ENCODE data around the gene TESPA1. TPM values are rescaled to one million over a fixed set of nuclear protein-coding genes. Genes with fewer than 3 reads are reported as not detected.

Gene TESPA1
- total and polyA plus RNA-seq, 2 of the 8 experiments (the other 6 are each of a cell fraction or from before 2014, with no cell fraction given): not detected

DNA sequence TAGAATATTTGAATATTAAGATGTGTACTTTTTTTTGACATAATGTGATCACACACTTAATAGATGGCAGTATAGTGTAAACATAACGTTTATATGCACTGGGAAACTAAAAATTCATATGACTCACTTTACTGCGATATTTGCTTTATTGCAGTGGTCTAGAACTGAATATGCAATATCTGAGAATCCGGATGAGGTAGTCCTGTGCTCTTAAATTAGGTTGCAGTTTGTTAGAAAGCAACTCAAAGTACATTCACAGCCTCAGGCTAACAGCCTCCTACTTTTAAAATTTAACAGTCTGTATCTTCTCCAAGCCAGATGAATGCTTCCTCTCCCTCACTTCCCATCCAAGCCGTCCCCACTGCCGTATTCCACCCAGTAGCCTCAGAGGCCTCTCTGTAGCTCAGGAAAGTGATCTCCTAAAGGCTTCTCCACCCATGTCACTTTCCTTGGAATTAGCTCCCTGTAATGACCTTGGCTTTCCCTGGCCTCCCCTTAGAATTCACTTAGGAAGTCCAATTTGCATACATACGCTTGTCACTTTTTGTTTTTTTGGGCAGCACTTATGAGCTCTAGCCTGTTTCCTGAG, 43.7 kb downstream of the TESPA1 start (continued):
- TF ChIP-seq TCF12 (IDR thresholded peaks at IDR 0.05; ENCODE audit: low read depth, low read length) (no peak), SP4 (IDR thresholded peaks at IDR 0.05; ENCODE audit: low read length) (no peak), BCL11A (IDR thresholded peaks at IDR 0.05; ENCODE audit: low read depth in 2 of 2, low read length in 2 of 2) (no peak), KDM5A (IDR thresholded peaks at IDR 0.05; ENCODE audit: low read length) (no peak), SIX5 (IDR thresholded peaks at IDR 0.05; ENCODE audit: low read depth, low read length) (no peak)
